ENCODE data around the gene PRKAG2. TPM values are rescaled to one million over a fixed set of nuclear protein-coding genes. Genes with fewer than 3 reads are reported as not detected.

The PRKAG2 gene
- total and polyA plus RNA-seq, 2 of the 8 experiments (the other 6 are each of a cell fraction or from before 2014, with no cell fraction given), result 7.5 to 18.1 TPM

DNA sequence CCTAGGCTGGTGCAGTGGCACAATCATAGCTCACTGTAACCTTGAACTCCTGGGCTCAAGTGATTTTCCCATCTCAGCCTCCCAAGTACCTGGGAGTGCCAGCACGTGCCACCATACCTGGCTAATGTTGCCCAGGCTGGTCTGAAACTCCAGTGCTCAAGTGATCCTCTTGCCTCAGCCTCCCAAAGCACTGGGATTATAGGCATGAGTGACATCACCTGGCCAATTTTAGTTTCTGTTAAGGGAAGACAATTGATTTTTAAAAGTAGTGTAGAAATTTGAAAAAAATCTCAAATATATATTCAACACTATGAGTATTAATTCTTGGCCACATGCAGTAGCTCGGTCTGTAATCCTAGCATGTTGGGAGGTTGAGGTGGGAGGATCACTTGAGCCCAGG, 235.3 kb downstream of the PRKAG2 start (continued):
- no peak for TF ChIP-seq CHD2 (IDR thresholded peaks at IDR 0.05; ENCODE audit: low read length)
- no peak for TF ChIP-seq CBX5 (IDR thresholded peaks at IDR 0.05; ENCODE audit: low read depth, low read length)
- no peak for TF ChIP-seq EP300 (IDR thresholded peaks at IDR 0.05; ENCODE audit: borderline replicate concordance in 1 of 2, low read depth in 2 of 2, low read length in 2 of 2)
- TF ChIP-seq, protein P1, sequence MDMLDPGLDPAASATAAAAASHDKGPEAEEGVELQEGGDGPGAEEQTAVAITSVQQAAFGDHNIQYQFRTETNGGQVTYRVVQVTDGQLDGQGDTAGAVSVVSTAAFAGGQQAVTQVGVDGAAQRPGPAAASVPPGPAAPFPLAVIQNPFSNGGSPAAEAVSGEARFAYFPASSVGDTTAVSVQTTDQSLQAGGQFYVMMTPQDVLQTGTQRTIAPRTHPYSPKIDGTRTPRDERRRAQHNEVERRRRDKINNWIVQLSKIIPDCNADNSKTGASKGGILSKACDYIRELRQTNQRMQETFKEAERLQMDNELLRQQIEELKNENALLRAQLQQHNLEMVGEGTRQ (IDR thresholded peaks at IDR 0.05; ENCODE audit: low read length), result no peak
- no peak for TF ChIP-seq TAF7 (optimal IDR thresholded peaks at IDR 0.05; ENCODE audit: borderline replicate concordance, low read depth, low read length)
- no peak for TF ChIP-seq TEAD4 (IDR thresholded peaks at IDR 0.05; ENCODE audit: low read depth, low read length)

Measured in H1 (cell line).